ENCODE results near the gene SMS.
"Not testable (repeated sequence)": the region's sequence is repeated elsewhere in the genome, so short reads cannot be mapped to it uniquely, and the experiment has no call there.

SMS gene

DNA sequence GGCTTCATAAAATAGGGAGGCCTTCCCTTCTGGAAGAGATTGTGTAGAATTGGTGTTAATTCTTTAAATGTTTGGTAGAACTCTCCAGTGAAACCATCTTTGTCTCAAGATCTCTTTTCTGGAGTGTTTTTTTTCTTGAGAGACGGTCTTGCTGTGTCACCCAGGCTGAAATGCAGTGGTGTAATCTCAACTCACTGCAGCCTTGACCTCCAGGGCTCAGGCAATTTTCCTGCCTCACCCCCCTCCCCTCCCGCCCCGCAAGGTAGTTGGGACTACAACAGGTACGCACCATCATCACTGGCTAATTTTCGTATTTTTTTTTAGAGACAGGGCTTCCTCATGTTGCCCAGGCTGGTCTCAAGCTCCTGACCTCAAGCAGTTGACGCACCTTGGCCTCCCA is 12.1 kb downstream of the SMS start:
- no peak for DNase-seq

GRCh38 chrX:21953195-21953830 is 12.8 kb downstream of the SMS start:
- DNase-seq = not testable (repeated sequence)

GRCh38 chrX:21955403-21956189 is 15.1 kb downstream of the SMS start:
- no peak for DNase-seq

- no peak for DNase-seq
Observed at GRCh38 chrX:21956783-21957182, 16.3 kb downstream of the SMS start.

DNA sequence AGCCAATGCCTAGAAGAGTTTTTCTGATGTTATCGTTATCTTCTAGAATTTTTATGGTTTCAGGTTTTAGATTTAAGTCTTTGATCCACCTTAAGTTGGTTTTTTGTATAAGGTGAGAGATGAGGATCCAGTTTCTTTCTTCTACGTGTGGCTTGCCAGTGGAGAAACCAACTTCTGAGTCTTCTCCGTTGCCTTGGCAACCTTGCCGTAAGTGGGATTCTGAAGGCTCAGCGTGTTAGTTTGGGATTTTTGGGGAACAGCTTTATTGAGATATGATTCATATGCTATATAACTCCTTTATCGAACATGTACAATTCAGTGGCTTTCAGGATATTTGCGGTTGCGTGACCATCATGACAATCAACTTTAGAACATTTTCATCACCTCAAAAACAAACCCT is 17.7 kb downstream of the SMS start:
- no peak for DNase-seq

DNA sequence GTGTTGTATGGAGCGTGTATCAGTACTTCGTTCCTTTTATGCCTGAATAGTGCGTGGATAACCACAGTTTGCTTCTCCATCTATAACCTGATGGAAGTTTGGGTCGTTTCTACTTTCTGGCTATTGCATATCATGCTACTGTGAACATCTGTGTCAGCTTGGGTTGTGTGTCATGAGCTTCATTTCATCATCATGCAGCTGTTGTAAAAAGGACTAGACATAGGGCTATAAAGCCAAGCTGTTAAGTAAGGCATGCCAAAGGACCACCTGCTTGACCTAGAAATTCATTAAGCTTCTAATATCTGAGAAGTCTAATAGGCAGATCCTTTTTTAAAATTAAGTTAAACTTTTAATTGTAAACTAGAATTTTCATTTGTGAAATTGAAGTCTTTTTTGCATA is 18.4 kb downstream of the SMS start:
- no peak for DNase-seq

- DNase-seq = no peak
Observed at GRCh38 chrX:21959362-21960051, 19.0 kb downstream of the SMS start.

DNA sequence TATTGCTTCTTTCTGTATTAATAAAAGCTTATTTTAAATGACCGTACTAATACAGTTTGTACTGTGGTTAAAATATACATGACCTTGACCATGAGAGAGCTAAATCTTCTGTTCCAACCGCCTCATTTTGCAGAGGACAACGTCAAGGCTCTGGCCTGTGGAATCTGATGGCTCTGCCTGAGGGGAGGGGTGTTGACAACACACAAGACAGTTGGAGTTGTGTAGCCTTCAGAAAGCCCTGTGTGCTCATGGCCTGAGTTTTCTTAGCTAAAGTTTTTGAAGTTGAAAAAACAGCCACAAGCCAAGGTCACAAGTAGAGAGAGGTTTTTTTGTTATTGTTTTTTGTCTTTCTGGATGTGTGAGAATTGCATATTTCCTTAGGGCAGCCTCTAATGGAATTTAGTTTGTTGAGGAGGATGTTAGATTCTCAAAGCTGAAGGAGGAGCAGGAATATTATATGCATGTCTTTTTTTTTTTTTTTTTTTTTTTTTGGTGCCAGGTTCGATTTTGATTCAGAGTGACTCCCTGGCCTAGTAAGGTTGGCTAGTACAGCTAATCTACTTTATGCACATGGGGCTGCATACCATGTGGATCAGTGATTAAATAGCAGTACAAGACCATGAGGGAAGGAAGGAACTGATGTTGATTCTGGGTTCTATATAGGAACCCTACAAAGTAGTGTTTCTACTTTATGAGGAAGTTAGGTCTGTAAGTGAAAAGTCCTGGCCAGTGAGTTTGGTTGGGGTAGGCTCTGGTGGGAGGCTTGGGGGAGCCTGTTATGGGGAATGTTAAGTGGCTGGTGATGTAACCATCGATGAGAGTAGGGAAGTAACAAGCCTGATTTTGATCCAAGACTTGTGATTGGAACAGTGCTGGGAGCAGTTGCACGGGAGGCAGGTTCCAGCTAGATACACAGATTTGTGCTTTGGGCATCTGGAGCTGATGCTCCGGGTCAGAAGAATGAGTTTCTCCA is 20.3 kb downstream of the SMS start:
- DNase-seq = no peak

DNA sequence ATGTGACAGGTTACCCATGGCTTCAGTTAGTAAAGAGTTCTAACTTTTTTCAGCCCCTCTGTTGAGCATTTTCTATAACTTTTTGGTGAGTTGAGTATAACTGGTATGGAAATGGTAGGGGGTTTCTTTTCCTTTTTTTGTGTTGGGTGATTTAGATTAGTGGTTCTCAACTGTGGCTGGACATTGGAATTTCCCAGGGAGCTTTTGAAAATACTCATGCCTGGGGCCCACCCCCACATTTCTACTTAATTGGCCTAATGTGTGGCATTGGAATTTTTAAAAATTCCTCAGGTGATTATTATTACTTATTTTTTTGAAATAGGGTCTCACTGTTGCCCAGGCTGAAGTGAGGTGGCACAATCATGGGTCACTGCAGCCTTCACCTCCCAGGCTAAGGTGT is 21.9 kb downstream of the SMS start:
- DNase-seq = no peak

DNA sequence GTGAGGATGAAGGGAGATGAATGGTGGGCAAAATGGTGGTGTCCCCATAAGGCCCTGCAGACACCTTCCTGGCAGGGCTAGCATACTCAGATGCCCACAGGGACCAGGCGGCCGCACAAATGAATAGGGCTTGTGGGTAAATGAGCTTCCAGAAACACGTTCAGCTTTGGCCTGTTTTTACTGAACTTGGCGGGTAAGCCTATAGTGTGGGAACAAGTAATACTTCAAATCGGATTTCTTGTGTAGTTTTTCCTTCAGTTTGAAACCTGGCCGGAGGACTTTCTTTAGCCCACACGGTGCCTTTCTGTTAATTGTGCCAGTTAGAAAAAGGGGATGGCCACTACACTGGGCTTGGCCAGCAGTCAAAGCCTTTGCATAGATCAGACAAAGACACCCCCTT is 22.8 kb downstream of the SMS start:
- no peak for DNase-seq

GRCh38 chrX:21963731-21964405 is 23.4 kb downstream of the SMS start:
- DNase-seq = no peak

DNA sequence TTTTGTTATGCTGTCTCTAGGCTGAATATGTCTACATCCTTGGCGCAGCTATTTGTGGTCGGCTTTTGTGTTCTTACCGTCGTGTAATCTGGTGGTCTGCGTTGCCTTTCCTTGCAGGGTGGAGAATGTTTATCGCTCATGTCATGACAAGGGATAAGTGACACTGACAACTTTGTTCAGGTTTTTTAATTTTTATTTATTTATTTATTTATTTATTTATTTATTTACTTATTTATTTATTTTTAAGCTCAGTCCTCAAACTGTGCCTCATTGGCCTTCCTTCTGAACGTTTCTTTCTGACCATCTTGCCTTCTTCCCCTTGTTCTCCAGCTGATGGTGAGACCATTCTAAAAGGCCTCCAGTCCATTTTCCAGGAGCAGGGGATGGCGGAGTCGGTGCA is 26.4 kb downstream of the SMS start:
- no peak for DNase-seq

GRCh38 chrX:21968333-21968732 is 27.8 kb downstream of the SMS start:
- DNase-seq = no peak

DNA sequence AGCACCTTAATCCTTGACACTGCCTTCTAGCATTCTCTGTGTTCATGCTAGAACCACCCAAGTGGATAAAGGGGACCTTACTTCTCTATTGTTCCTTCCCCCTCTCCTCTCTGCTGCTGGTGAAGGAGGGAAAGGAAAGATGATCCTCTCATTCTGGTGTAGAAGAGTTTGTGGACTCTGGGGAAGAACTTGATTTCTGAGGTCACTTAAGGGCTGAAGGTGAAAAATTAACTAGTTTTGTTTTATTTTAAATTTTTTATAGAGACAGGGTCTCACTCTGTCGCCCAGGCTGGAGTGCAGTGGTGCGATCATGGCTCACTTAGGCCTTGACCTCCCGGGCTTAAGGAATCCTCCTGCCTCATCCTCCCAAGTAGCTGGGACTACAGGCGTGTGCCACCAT is 29.8 kb downstream of the SMS start:
- no peak for DNase-seq

- no peak for DNase-seq
Observed at GRCh38 chrX:21972046-21972445, 31.5 kb downstream of the SMS start.

GRCh38 chrX:21972721-21973120 is 32.2 kb downstream of the SMS start:
- no peak for DNase-seq

DNA sequence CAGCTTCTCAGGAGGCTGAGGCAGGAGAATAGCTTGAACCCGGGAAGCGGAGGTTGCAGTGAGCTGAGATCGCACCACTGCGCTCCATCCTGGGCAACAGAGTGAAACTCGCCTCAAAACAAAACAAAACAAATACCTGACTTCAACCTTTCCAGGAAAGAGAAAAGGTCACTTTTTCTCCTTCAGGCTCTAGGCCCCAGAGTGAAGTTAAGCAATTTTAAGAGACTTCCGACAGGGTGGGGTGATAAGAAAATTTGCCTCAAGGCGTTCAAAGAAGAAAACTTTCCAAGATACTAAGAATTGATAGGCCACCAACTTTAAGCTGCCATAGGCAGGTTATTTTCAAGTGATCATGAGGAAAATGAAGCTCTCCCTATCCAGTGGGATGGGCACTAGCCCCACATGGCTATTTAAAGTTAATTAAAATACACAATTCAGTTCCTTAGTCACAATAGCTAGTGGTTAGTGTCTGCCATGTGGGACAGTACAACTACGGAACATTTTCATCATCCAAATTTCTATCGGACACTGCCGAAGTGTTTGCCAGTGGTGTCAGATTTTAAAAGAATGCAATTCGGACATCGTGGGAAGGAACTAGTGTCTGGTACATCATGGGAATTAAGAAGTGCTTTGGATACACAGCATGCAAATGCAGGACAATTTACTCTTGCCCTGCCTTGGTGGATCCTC is 33.0 kb downstream of the SMS start:
- DNase-seq = no peak

- DNase-seq = no peak
Observed at GRCh38 chrX:21974011-21974385, 33.5 kb downstream of the SMS start.

- DNase-seq = no peak
Observed at GRCh38 chrX:21975242-21975641, 34.7 kb downstream of the SMS start.

DNA sequence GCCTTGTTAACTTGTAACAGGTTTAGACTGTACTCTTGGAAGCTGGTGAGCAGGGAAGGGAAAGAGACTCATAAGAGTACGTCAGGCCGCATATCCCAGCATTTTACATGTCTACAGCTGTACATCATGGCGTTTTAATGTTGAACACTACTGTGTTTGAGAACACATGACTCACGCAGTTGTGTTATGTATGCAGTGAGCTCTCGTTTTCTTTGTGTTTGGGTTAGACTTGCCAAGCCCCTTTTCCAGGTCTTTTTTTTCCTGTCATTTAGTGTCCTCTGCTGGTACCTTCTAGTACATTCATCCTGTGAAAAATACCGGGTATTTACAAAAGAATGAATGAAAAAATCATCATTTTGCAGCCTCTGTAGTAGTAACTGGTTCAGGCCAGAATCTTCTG is 35.3 kb downstream of the SMS start:
- no peak for DNase-seq

- DNase-seq = no peak
Observed at GRCh38 chrX:21978346-21978745, 37.8 kb downstream of the SMS start.

DNA sequence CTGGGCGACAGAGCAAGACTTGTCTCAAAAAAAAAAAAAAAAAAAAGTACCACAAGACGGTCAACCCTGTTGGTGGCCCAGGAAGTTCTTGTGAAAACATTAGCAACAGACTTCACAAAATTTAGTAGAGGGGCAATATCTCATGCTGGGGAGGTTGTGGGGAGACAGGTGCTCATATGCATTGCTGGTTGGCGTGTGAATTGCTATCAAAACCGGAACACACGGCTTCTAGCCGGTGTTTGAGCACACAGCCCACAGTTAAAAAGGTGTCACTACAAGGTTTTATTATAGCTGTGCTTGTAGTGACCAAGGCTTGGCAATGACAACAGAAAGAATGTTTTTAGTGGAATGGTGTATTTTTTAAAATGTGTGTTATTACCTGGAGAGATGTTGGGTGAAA is 41.8 kb downstream of the SMS start:
- DNase-seq = no peak
